Mucosa of descending colon (tissue), 3 donors: ENCODE results near the gene CAV2. TPM values are rescaled to one million over a fixed set of nuclear protein-coding genes. Genes with fewer than 3 reads are reported as not detected.

Experiments used
- ATAC-seq: fragments of 200-7000 bp; cut with Tn5 transposase; one replicate; pipeline ENCODE4 v1.9.1; 2020; ENCODE audit warnings: mild to moderate bottlenecking, moderate library complexity
- DNase-seq, 3 donors: peaks; one replicate each; pipeline ENCODE4 v3.0.0-alpha.2; 2020
- H3K36me3 ChIP-seq: fragments of 200-600 bp; one replicate; pipeline ENCODE4 v1.8.0; 2021; ENCODE audit warnings: low read depth, mild to moderate bottlenecking
- H3K4me1 ChIP-seq: fragments of 200-600 bp; one replicate; pipeline ENCODE4 v1.8.0; 2021; ENCODE audit warnings: low read depth, mild to moderate bottlenecking
- H3K4me3 ChIP-seq: fragments of 200-600 bp; one replicate; pipeline ENCODE4 v1.8.0; 2021; ENCODE audit warnings: mild to moderate bottlenecking
- H3K9me3 ChIP-seq: fragments of 200-600 bp; one replicate; pipeline ENCODE4 v1.8.0; 2021; ENCODE audit warnings: mild to moderate bottlenecking
- intact Hi-C, 2 donors: fragments of 100-400 bp; cut with DNase I in 1 of 2; cut with micrococcal nuclease in 1 of 2; formaldehyde crosslinking; loops; one replicate each; pipeline versions ENCODE4 v1.11.0 to v1.11.1; 2022; cut with DNase I, micrococcal nuclease
- total RNA-seq, 3 donors: library from RNA; stranded (reverse); fragmentation: NEBNext Ultra II Directional in 2 of 3; extraction: Animal tissue kit (Norgen Biotek cat#: 25700) in 2 of 3; gene quantifications; one replicate each; pipeline versions ENCODE4 v1.2.1 to v1.2.4, GENCODE V29; 2021 to 2023
- TF ChIP-seq, protein P1 (sequence below): fragments of 200-600 bp; IDR thresholded peaks from one replicate; pipeline ENCODE4 v1.8.0; 2022; ENCODE audit warnings: antibody characterized with exemption, mild to moderate bottlenecking
- donor health status: DM: no; HTN: no; CAD: no; lungs with moderate emphysema.
- donor health status: DM: no; HTN: no; CAD: no.
- donor health status: DM: no; HTN: yes; CAD: no.

Gene CAV2
- total RNA-seq, 3 donors from 2014 or later, result 6.3 to 42.4 (median 10.2) TPM

DNA sequence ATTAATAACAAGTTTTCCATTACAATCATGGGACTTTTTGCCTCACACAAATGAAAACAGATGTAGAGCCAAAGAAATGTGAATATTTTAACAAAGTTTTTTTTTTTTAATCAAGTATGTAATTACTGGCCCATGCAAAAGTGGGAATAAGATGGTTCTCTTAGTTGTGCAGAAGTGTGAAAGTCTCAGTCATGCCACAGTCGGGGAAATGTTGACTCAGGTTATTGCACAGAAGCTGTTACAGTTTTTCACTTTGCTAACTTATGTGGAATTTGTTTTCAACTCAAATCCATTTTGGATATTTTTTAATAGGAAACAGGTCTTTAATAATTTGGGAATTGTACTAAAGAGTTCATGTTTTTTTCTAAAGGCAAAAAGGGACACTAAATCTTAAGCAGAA lies 44.0 kb upstream of the CAV2 start:
- no peaks in the 10 kb centered on the region for H3K4me1 ChIP-seq
- no peaks in the 10 kb centered on the region for H3K9me3 ChIP-seq
- intact Hi-C loops, result no loop called here
- no peak for ATAC-seq
- TF ChIP-seq, protein P1, sequence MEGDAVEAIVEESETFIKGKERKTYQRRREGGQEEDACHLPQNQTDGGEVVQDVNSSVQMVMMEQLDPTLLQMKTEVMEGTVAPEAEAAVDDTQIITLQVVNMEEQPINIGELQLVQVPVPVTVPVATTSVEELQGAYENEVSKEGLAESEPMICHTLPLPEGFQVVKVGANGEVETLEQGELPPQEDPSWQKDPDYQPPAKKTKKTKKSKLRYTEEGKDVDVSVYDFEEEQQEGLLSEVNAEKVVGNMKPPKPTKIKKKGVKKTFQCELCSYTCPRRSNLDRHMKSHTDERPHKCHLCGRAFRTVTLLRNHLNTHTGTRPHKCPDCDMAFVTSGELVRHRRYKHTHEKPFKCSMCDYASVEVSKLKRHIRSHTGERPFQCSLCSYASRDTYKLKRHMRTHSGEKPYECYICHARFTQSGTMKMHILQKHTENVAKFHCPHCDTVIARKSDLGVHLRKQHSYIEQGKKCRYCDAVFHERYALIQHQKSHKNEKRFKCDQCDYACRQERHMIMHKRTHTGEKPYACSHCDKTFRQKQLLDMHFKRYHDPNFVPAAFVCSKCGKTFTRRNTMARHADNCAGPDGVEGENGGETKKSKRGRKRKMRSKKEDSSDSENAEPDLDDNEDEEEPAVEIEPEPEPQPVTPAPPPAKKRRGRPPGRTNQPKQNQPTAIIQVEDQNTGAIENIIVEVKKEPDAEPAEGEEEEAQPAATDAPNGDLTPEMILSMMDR, result no peak
- H3K36me3 ChIP-seq, result no peaks in the 10 kb centered on the region
- no peak overlapping the region for H3K4me3 ChIP-seq
- DNase-seq, result no peak

DNA sequence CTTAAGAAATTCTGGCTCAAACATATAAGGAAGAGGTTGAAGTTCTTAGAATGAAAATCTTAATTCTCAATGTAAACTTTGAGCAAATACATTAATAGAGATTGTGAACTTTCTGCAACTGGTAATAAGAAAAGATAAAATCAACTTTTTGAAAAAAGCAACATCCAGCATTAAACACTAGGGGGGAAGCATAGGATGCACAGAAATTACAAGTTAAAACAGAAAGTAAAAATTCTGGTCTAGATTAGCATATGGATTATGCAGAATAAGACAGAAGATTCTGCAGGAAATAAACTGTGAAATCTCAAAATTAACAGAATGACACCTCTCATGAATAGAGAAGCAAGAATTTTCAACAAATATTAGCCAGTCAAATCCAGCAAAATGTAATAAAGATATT lies 38.0 kb upstream of the CAV2 start:
- DNase-seq (no peak), ATAC-seq (no peak)
- intact Hi-C loops, result no loop called here
- TF ChIP-seq, protein P1, result no peak
- Histone ChIP-seq H3K36me3 (no peaks in the 10 kb centered on the region), H3K4me3 (no peak overlapping the region), H3K4me1 (no peaks in the 10 kb centered on the region), H3K9me3 (no peaks in the 10 kb centered on the region)

DNA sequence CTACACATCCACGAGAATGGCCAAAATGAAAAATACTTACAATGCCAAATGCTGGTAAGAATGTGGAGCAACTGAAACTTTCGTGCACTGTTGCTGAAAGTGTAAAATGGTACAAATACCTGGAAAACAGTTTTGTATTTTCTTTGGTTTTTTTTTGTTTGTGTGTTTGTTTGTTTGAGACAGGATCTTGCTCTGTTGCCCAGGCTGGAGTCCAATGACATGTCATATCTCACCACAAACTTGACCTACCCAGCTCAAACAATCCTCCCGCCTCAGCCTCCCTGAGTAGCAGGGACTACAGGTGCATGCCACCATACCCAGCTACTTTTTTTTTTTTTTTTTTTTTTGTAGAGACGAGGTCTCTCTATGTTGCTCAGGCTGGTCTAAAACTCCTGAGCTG lies 35.6 kb upstream of the CAV2 start:
- Histone ChIP-seq H3K4me1 (no peaks in the 10 kb centered on the region), H3K36me3 (no peaks in the 10 kb centered on the region), H3K4me3 (no peak overlapping the region), H3K9me3 (no peaks in the 10 kb centered on the region)
- DNase-seq (no peak), ATAC-seq (no peak)
- intact Hi-C loops, result no loop called here
- TF ChIP-seq, protein P1, result no peak

DNA sequence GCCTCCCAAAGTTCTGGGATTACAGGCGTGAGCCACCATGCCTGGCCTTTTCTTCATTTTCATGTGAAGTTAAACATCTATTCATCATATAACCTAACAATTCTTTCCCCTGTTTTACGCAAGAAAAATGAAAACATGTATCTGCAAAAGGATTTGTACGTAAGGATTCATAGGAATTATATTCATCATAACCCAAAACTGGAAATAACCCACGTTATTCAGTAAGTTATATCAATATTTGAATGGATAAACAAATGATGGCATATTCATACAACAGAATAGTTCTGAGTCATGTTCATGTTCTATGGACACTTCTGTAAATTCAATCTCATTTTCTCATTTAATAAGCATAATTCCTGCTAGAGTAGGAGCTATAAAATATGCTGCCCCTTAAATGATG lies 35.2 kb upstream of the CAV2 start:
- Histone ChIP-seq H3K9me3 (no peaks in the 10 kb centered on the region), H3K4me3 (no peak overlapping the region), H3K4me1 (no peaks in the 10 kb centered on the region), H3K36me3 (no peaks in the 10 kb centered on the region)
- DNase-seq (no peak), ATAC-seq (no peak)
- intact Hi-C loops, result no loop called here
- TF ChIP-seq, protein P1, result no peak

DNA sequence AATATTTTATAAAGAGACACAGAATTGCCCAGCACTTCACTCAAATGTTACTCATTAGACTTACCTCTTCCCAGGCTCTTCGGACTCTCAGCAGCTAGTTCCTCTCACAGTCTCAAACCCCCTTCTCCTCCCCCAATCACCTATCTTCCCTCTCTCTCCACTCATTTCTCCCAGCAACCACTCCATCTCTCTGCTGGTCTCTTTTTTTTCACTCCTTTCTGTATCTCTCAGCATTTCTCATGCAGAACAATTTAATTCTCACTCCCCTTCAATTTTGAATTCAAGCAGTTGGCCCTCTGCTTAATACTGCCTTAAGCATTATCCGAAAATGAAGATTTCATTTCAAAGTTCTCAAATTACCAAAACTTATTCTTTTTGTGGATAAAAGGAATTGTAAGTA lies 34.4 kb upstream of the CAV2 start:
- intact Hi-C loops, result no loop called here
- ATAC-seq (no peak), DNase-seq (no peak)
- TF ChIP-seq, protein P1, result no peak
- Histone ChIP-seq H3K9me3 (no peaks in the 10 kb centered on the region), H3K36me3 (no peaks in the 10 kb centered on the region), H3K4me1 (no peaks in the 10 kb centered on the region), H3K4me3 (no peak overlapping the region)

DNA sequence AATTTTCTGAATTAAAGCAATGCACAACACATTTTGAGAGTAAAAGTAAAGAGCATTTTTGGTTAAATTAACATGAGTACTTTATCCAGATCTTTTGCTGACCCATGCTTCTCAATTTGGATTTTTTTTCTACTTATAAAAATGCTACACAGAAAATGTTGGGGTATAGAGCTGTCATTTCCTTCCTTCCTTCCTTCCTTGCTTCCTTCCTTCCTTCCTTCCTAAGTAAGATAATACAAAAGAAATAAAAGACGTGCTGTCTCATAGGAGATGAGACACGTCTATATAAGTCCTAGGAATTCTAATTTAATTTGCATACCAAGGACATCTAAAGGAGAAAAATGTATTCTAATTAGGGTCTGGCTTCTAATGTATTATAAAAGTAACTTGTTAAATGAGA lies 31.0 kb upstream of the CAV2 start:
- DNase-seq (no peak), ATAC-seq (no peak)
- Histone ChIP-seq H3K36me3 (no peaks in the 10 kb centered on the region), H3K4me1 (no peaks in the 10 kb centered on the region), H3K4me3 (no peak overlapping the region), H3K9me3 (no peaks in the 10 kb centered on the region)
- TF ChIP-seq, protein P1, result no peak
- intact Hi-C loops, result no loop called here
